ENCODE data around the gene DDX53.

- TF ChIP-seq POLR2A (IDR thresholded peaks at IDR 0.05): no peak
- no peak for TF ChIP-seq CTCF (IDR thresholded peaks at IDR 0.05)
- no peak for TF ChIP-seq EP300 (IDR thresholded peaks at IDR 0.05)
Measured at GRCh38 chrX:23046443-23046842, 46.7 kb downstream of the DDX53 start.

All from ovary (tissue), 3 donors.